ENCODE measurements around the gene PSMA4.
A peak's percentile ranks its signal among the peaks of the same experiment; 100 is the strongest.

Gene PSMA4

DNA sequence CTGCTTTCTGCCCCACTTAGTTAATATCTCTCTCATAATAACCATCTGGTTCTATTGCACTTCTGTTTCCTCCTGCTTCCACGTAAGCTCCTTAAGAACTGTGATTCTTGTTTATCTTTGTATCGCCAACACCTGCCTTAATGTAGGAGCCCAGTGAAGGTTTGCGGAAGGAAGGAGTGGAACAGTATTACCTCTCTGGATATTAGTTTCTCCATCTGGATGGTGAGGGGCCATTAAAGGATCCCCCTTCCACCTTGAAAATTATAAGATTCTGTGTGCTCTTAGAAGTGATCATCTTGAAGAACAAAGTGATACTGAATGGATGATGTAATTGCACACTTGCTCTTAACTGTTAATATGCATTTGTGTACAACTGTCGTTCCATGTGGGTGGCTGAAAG is 27.3 kb downstream of the PSMA4 start (continued):
- TF ChIP-seq, protein P1, sequence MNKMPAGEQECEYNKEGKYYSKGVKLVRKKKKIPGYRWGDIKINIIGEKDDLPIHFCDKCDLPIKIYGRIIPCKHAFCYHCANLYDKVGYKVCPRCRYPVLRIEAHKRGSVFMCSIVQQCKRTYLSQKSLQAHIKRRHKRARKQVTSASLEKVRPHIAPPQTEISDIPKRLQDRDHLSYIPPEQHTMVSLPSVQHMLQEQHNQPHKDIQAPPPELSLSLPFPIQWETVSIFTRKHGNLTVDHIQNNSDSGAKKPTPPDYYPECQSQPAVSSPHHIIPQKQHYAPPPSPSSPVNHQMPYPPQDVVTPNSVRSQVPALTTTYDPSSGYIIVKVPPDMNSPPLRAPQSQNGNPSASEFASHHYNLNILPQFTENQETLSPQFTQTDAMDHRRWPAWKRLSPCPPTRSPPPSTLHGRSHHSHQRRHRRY (tag by site-specific recombination; IDR thresholded peaks at IDR 0.05) = no peak
- no peak for TF ChIP-seq ZNF544 (tag by site-specific recombination; IDR thresholded peaks at IDR 0.05)
- TF ChIP-seq ZNF169 (tag by site-specific recombination; IDR thresholded peaks at IDR 0.05) = no peak
- no peak for TF ChIP-seq ZNF354C (tag by site-specific recombination; IDR thresholded peaks at IDR 0.05; ENCODE audit: borderline replicate concordance, low read depth)
- TF ChIP-seq, protein P2, sequence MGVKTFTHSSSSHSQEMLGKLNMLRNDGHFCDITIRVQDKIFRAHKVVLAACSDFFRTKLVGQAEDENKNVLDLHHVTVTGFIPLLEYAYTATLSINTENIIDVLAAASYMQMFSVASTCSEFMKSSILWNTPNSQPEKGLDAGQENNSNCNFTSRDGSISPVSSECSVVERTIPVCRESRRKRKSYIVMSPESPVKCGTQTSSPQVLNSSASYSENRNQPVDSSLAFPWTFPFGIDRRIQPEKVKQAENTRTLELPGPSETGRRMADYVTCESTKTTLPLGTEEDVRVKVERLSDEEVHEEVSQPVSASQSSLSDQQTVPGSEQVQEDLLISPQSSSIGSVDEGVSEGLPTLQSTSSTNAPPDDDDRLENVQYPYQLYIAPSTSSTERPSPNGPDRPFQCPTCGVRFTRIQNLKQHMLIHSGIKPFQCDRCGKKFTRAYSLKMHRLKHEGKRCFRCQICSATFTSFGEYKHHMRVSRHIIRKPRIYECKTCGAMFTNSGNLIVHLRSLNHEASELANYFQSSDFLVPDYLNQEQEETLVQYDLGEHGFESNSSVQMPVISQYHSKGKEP (tag by site-specific recombination; IDR thresholded peaks at IDR 0.05) = peak; percentile 93
- no peak for TF ChIP-seq KLF1 (tag by site-specific recombination; IDR thresholded peaks at IDR 0.05)
- no peak for TF ChIP-seq ZNF830 (tag by site-specific recombination; IDR thresholded peaks at IDR 0.05; ENCODE audit: low read depth)
- TF ChIP-seq, protein P3, sequence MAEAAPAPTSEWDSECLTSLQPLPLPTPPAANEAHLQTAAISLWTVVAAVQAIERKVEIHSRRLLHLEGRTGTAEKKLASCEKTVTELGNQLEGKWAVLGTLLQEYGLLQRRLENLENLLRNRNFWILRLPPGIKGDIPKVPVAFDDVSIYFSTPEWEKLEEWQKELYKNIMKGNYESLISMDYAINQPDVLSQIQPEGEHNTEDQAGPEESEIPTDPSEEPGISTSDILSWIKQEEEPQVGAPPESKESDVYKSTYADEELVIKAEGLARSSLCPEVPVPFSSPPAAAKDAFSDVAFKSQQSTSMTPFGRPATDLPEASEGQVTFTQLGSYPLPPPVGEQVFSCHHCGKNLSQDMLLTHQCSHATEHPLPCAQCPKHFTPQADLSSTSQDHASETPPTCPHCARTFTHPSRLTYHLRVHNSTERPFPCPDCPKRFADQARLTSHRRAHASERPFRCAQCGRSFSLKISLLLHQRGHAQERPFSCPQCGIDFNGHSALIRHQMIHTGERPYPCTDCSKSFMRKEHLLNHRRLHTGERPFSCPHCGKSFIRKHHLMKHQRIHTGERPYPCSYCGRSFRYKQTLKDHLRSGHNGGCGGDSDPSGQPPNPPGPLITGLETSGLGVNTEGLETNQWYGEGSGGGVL (tag by site-specific recombination; IDR thresholded peaks at IDR 0.05) = no peak
- 0 out of 2 replicates have a peak, but pooled peaks have one; percentile 17 for TF ChIP-seq SP7 (tag by site-specific recombination; IDR thresholded peaks at IDR 0.05)
- TF ChIP-seq ZBTB20 (tag by site-specific recombination; IDR thresholded peaks at IDR 0.05) = no peak
- no peak for TF ChIP-seq ZNF529 (tag by site-specific recombination; IDR thresholded peaks at IDR 0.05; ENCODE audit: insufficient replicate concordance)
- no peak for TF ChIP-seq ZNF350 (tag by site-specific recombination; IDR thresholded peaks at IDR 0.05)
- peak; percentile 20; the same call in 1 of the 2 replicates for TF ChIP-seq GLIS1 (tag by site-specific recombination; IDR thresholded peaks at IDR 0.05)
- no peak for TF ChIP-seq MEIS1 (CRISPR knock-in tag; IDR thresholded peaks at IDR 0.05; ENCODE audit: borderline replicate concordance)
- TF ChIP-seq, protein P4, sequence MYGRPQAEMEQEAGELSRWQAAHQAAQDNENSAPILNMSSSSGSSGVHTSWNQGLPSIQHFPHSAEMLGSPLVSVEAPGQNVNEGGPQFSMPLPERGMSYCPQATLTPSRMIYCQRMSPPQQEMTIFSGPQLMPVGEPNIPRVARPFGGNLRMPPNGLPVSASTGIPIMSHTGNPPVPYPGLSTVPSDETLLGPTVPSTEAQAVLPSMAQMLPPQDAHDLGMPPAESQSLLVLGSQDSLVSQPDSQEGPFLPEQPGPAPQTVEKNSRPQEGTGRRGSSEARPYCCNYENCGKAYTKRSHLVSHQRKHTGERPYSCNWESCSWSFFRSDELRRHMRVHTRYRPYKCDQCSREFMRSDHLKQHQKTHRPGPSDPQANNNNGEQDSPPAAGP (tag by site-specific recombination; IDR thresholded peaks at IDR 0.05) = no peak
- TF ChIP-seq, protein P5, sequence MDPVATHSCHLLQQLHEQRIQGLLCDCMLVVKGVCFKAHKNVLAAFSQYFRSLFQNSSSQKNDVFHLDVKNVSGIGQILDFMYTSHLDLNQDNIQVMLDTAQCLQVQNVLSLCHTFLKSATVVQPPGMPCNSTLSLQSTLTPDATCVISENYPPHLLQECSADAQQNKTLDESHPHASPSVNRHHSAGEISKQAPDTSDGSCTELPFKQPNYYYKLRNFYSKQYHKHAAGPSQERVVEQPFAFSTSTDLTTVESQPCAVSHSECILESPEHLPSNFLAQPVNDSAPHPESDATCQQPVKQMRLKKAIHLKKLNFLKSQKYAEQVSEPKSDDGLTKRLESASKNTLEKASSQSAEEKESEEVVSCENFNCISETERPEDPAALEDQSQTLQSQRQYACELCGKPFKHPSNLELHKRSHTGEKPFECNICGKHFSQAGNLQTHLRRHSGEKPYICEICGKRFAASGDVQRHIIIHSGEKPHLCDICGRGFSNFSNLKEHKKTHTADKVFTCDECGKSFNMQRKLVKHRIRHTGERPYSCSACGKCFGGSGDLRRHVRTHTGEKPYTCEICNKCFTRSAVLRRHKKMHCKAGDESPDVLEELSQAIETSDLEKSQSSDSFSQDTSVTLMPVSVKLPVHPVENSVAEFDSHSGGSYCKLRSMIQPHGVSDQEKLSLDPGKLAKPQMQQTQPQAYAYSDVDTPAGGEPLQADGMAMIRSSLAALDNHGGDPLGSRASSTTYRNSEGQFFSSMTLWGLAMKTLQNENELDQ (tag by site-specific recombination; IDR thresholded peaks at IDR 0.05; ENCODE audit: low read depth) = no peak
- TF ChIP-seq ZNF600 (tag by site-specific recombination; IDR thresholded peaks at IDR 0.05) = peak; percentile 63
- peak; percentile 71; the same call in 1 of the 2 replicates for TF ChIP-seq ZNF366 (tag by site-specific recombination; conservative IDR thresholded peaks at IDR 0.05)
- no peak for TF ChIP-seq ZBTB21 (tag by site-specific recombination; IDR thresholded peaks at IDR 0.05)
- TF ChIP-seq ZNF596 (tag by site-specific recombination; IDR thresholded peaks at IDR 0.05) = no peak

Measured in HEK293 (cell line).